Activated CD4-positive, alpha-beta memory T cell treated with anti-CD3 and anti-CD28 coated beads, Interleukin-2, amount 10 ng/mL, durations not matched to agents 7 days and 5 days (primary cell): ENCODE measurements around the gene BRME1. TPM values are rescaled to one million over a fixed set of nuclear protein-coding genes. Genes with fewer than 3 reads are reported as not detected.
"Not testable (repeated sequence)": the region's sequence is repeated elsewhere in the genome, so short reads cannot be mapped to it uniquely, and the experiment has no call there.

Source experiments
- CTCF ChIA-PET: fragments of 350-600 bp; sonication (Branson Sonifier 250); formaldehyde crosslinking; loops from one replicate; lab custom pipeline; 2021; ENCODE audit warnings: antibody characterized with exemption, inconsistent platforms; lab: Charles Lee
- POLR2A ChIA-PET: fragments of 350-600 bp; sonication (Branson Sonifier 250); formaldehyde crosslinking; loops from one replicate; lab custom pipeline; 2021; ENCODE audit warnings: antibody characterized with exemption; lab: Charles Lee
- DNase-seq: peaks from one replicate; pipeline ENCODE4 v3.0.0-alpha.2; 2020
- H3K27ac Mint-ChIP-seq: one replicate; pipeline ENCODE4 v1.8.0; 2021; ENCODE audit warnings: mild to moderate bottlenecking, mixed read lengths
- H3K27me3 Mint-ChIP-seq: one replicate; pipeline ENCODE4 v1.8.0; 2021; ENCODE audit warnings: mixed read lengths
- H3K36me3 Mint-ChIP-seq: one replicate; pipeline ENCODE4 v1.8.0; 2021; ENCODE audit warnings: low read depth, mixed read lengths
- H3K4me1 Mint-ChIP-seq: one replicate; pipeline ENCODE4 v1.8.0; 2021; ENCODE audit warnings: mixed read lengths
- H3K4me3 Mint-ChIP-seq: one replicate; pipeline ENCODE4 v1.8.0; 2021; ENCODE audit warnings: mild to moderate bottlenecking, mixed read lengths
- H3K9me3 Mint-ChIP-seq: one replicate; pipeline ENCODE4 v1.8.0; 2021; ENCODE audit warnings: mixed read lengths
- total RNA-seq, 2 experiments: library from RNA; stranded (reverse); gene quantifications; one replicate each; pipeline ENCODE4 v1.2.3, GENCODE V29; 2021

BRME1 gene
- total RNA-seq, 2 experiments from 2014 or later = 3.8 to 4.4 TPM

DNA sequence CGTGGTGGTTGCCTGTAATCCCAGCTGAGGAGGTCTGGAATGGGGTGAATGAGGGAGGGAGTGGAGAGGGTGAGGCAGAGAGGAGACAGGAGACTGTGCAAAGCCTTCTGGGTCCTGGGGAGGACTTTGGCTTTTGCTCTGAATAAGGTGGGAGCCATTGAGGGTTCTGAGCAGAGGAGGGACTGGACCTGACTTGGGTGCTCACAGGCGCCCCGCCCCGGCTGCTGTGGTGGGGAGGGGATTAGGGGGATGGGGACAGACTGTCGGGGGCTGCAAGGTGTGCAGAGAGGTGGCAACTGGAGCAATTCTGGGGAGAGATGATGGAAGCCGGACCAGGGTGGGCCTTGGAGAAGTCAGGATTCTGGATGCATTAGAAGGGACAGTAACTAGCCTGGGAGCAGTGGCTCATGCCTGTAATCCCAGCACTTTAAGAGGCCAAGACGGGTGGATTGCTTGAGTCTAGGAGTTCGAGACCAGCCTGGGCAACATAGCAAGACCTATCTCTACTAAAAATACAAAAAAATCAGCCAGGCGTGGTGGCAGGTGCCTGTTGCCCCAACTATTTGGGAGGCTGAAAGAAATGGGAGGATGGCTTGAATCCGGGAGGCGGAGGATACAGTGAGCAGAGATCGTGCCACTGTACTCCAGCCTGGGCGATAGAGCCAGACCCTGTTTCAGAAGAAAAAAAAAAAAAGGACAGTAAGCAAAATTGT, 45.1 kb downstream of the BRME1 start:
- Mint-ChIP-seq H3K36me3 (no peaks in the 10 kb centered on the region), H3K27me3 (peaks cover 18% of the 10 kb centered on the region), H3K27ac (peak overlapping the region; percentile 89), H3K9me3 (no peaks in the 10 kb centered on the region), H3K4me3 (peak overlapping the region; percentile 89), H3K4me1 (peaks cover 43% of the 10 kb centered on the region)
- no peak for DNase-seq
- ChIA-PET POLR2A (interaction anchor here (0.5 to 5.4 kb wide), 12 partner anchors 8 to 284 kb away, joined by 3 to 66 read pairs (median 11); partner anchors contain the start of genes C19orf53 and ZSWIM4), CTCF (interaction anchor here (1.1 to 6.1 kb wide), 17 partner anchors 8 to 271 kb away, joined by 3 to 190 read pairs (median 11); partner anchors contain the start of gene ZSWIM4)

DNA sequence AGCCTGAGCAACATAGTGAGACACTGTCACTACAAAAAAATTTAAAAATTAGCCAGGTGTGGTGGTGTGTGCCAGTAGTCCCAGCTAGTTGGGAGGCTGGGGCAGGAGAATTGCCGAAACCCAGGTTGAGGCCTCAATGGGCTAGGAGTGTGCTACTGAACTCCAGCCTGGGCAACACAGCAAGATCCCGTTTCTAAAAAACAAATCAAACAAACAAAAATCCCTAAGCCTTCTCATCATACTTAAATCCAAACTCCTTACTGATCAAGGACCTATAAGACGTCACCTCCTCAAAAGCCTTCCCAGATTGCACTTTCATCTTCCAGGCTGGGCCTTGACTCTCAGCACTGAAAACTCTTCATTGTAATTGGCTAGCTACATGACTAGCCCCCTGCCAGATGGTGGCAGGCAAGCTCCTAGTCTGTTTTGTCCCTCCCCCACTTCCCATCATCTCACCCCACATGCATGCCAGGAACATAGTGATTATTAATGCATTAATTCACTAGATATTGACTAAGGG, 46.5 kb downstream of the BRME1 start:
- Mint-ChIP-seq H3K4me3 (no peak overlapping the region), H3K9me3 (no peaks in the 10 kb centered on the region), H3K27me3 (peaks cover 13% of the 10 kb centered on the region), H3K27ac (no peak overlapping the region), H3K36me3 (no peaks in the 10 kb centered on the region), H3K4me1 (peaks cover 43% of the 10 kb centered on the region)
- DNase-seq = no peak
- CTCF ChIA-PET = interaction anchor here (0.5 to 6.1 kb wide), 7 partner anchors 11 to 128 kb away, joined by 3 to 190 read pairs (median 3); no protein-coding TSS in a partner anchor
- POLR2A ChIA-PET = interaction anchor here (1.1 to 5.4 kb wide), 4 partner anchors 12 to 74 kb away, joined by 3 to 66 read pairs (median 6); no protein-coding TSS in a partner anchor

DNA sequence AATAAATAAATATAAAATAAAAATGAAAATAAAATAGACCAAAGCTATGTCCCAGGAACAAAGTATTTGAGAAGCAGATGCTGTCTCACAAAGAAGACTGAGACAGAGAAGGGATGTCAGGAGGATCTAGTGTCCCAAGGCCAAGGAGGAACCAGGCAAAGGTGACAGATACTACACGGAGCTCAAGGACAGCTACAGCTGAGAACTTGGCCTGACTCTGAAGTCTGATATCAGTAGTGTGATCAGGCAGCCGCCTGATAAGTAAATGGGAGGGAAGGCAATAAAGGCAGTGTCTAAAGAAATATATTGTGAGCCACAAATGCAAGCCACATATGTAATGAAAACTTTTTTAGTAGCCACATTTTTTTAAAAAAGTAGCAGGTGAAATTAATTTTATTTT, 49.4 kb downstream of the BRME1 start:
- ChIA-PET CTCF (no interaction called here), POLR2A (interaction anchor here (1.6 kb wide), 1 partner anchor 20 kb away, joined by 3 read pairs; no protein-coding TSS in a partner anchor)
- H3K4me1 Mint-ChIP-seq = peaks cover 22% of the 10 kb centered on the region
- H3K27ac Mint-ChIP-seq = no peak overlapping the region
- no peaks in the 10 kb centered on the region for H3K36me3 Mint-ChIP-seq
- H3K9me3 Mint-ChIP-seq = no peaks in the 10 kb centered on the region
- H3K27me3 Mint-ChIP-seq = peaks cover 1% of the 10 kb centered on the region
- H3K4me3 Mint-ChIP-seq = no peak overlapping the region
- DNase-seq = no peak

DNA sequence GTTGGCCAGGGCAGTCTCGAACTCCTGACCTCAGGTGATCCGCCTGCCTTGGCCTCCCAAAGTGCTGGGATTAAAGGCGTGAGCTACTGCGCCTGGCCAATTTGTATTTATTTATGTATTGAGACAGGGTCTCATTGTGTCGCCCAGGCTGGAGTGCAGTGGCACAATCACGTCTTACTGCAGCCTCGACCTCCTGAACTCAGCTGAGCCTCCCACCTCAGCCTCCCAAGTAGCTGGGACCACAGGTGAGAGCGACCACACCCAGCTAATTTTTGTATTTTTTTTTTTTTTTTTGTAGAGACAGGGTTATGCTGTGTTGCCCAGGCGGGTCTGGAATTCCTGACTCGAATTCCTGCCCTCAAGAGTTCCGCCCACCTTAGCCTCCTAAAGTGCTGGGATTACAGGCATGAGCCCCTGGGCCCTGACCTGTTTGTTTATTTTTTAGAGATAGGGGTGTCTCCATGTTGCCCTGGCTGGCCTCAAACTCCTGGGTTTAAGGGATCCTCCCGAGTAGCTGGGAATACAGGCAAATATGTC, 53.7 kb downstream of the BRME1 start:
- H3K27ac Mint-ChIP-seq, H3K36me3 Mint-ChIP-seq, H3K27me3 Mint-ChIP-seq, H3K9me3 Mint-ChIP-seq, H3K4me3 Mint-ChIP-seq, DNase-seq: not testable (repeated sequence)
- ChIA-PET POLR2A (interaction anchor here (0.8 to 2.8 kb wide), 4 partner anchors 10 to 104 kb away, joined by 4 to 12 read pairs (median 6); a partner anchor contains a TSS), CTCF (interaction anchor here (0.7 to 3.4 kb wide), 5 partner anchors 10 to 261 kb away, joined by 3 to 21 read pairs (median 3); partner anchors contain the start of gene C19orf53)
- H3K4me1 Mint-ChIP-seq = peaks cover 27% of the 10 kb centered on the region

DNA sequence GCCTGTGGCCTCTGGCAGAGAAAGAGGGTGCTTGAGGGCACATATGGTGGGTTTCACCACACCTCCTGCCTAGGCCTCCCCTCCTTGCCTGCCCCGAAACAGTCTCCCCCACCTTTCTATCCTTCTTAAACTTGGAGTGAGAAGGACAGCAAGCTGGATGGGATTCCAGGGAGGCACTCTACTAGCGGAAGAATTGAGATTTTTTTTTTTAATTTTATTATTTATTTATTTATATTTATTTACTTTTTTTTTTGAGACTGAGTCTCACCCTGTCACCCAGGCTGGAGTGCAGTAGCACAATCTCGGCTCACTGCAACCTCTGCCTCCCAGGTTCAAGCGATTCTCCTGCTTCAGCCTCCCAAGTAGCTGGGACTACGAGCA, 54.2 kb downstream of the BRME1 start:
- H3K4me1 Mint-ChIP-seq = peaks cover 30% of the 10 kb centered on the region
- H3K27ac Mint-ChIP-seq, H3K4me3 Mint-ChIP-seq, H3K9me3 Mint-ChIP-seq, H3K27me3 Mint-ChIP-seq, H3K36me3 Mint-ChIP-seq, DNase-seq: not testable (repeated sequence)
- ChIA-PET CTCF (interaction anchor here (0.7 to 3.4 kb wide), 4 partner anchors 10 to 262 kb away, joined by 3 to 21 read pairs (median 3); partner anchors contain the start of gene C19orf53), POLR2A (interaction anchor here (0.9 to 2.8 kb wide), 4 partner anchors 10 to 104 kb away, joined by 4 to 12 read pairs (median 6); a partner anchor contains a TSS)

DNA sequence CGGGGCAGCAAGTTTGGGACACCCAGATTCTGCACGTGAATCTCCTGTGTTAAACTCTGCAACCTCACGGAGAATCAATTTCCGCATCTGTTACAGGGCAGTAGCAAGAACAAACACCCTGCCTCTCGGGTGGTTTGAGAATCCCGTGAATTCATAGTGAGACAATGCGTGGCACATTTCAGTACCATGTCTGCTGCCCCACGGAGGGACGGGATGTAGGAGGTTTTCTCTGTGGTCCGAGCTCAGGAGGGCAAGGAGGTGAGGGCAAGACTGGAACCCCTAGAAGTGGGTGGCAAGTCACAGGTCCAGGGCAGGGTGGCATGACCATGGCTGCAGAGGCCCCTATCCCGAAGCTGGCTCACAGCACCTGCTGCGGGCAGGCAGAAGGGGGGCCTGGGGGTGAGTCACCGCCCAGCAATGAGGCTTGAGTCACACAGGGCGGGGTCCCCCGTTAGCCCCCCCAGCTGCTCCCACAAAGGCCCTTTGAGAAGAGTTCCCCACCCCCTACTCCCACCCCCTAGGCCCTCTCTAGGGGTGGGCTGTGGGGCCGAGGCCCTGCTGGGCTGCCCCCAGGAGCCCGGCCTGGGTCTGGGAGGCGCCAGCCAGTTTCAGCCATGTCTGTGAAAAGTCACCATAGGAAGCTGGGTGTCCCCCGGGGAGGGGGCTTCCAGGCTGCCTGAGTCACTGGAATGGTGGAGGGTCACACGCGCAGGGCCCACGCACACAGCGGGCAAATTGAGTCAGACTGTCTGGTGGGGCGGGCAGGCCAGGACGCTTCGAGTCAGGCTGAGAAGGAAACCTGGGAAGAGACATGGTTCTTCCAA, 54.8 kb downstream of the BRME1 start:
- ChIA-PET POLR2A (interaction anchor here (0.7 to 2.5 kb wide), 5 partner anchors 10 to 63 kb away, joined by 3 to 9 read pairs (median 5); no protein-coding TSS in a partner anchor), CTCF (interaction anchor here (0.9 to 3.4 kb wide), 2 partner anchors 11 to 76 kb away, joined by 3 to 21 read pairs; partner anchors contain the start of gene C19orf53)
- H3K36me3 Mint-ChIP-seq = no peaks in the 10 kb centered on the region
- no peaks in the 10 kb centered on the region for H3K27me3 Mint-ChIP-seq
- DNase-seq = peak; percentile 48
- H3K4me1 Mint-ChIP-seq = peaks cover 36% of the 10 kb centered on the region
- no peaks in the 10 kb centered on the region for H3K9me3 Mint-ChIP-seq
- H3K27ac Mint-ChIP-seq = peak overlapping the region; percentile 74
- peak overlapping the region; percentile 68 for H3K4me3 Mint-ChIP-seq

DNA sequence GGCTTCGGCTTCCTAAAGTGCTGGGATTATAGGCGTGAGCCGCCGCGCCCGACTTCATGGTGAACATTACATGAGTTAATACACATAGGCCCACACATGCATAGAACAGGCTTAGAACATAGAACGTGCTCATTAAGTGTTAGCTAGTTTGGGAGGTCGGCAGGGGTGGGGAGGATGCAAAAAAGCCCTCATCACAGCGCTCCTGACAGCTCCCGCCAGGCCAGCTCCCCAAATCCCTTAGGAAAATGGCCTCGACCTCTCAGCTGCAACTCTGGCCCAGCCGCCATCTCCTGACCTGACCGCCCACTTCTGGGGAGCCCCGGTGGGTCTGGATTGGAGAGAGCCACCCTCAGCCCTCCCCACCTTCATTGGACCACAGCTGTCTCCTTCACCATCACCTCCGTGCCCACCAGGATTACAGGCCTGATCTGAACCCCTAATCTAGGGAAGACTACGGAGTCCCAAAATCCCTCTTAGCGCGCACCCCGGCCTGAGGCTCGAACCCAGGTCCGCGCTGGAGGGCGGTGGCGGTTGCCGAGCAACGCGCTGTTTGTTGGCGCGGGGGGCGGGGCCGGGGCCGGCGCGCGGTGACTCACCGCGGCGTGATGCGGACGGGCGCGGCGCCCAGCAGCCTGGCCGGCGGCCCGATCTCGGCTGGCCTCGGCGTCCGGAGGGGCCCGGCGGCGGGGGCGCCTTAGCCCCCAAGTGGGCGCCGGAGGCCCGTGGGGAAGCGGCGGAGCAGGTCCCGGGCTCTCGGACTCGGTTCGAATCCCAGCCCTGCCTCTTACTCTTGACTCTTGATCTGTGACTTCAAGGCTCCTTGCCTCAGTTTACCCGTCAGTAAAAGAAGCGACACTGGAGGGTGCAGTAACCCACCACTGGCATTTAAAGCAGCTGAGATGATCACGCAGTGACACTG, 55.7 kb downstream of the BRME1 start:
- POLR2A ChIA-PET = interaction anchor here (0.7 to 2.5 kb wide), 8 partner anchors 10 to 76 kb away, joined by 3 to 13 read pairs (median 6); partner anchors contain the start of genes C19orf53 and ZSWIM4
- no peaks in the 10 kb centered on the region for H3K9me3 Mint-ChIP-seq

DNA sequence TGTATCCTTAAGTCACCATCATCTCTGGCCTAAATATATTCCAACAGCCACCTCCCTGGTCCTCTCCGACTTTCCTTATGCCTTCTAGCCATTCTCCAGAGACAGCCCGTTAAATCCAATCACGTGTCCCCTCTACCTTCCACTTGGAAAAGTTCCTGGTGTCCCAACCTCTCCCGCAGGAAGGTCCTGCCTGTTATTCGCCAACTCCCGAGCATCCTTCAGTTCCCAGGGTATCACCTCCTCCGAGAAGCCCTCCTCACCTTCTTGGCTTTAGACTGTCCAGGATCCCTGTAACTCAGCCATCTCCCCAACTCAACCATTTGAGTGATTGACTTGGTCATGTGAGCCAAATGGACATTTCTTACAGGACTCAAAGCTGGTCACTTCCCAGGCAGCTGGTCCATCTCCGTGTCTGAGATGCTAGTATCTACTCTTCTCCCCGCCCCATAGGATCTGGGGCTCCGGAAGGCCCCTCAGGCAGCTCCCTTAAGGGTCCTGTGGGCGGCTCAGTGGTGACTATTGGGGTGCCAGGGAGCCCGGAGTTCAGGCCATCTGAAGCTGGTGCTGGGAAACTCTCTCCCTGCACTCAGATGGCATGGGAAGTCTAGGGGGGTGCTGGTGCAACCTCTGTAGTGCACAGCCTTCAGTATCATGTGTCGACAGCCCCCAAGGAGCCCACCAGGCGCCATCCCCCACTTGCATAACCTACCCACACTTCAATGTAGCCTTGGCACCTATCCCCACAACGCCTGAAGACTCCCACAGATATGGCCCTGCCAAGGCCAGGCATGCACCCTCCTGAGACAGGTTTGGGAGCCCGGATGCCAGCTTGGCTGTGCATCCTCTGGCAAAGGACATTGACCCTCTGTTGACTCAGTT, 56.9 kb downstream of the BRME1 start:
- H3K4me1 Mint-ChIP-seq = peaks cover 51% of the 10 kb centered on the region
- H3K36me3 Mint-ChIP-seq = no peaks in the 10 kb centered on the region
- H3K27ac Mint-ChIP-seq = no peak overlapping the region
- DNase-seq = no peak
- ChIA-PET CTCF (interaction anchor here (1.3 to 1.7 kb wide), 2 partner anchors 13 to 61 kb away, joined by 3 to 7 read pairs; no protein-coding TSS in a partner anchor), POLR2A (interaction anchor here (0.6 to 3.3 kb wide), 7 partner anchors 10 to 117 kb away, joined by 3 to 73 read pairs (median 6); partner anchors contain the start of genes C19orf53 and ZSWIM4)
- H3K27me3 Mint-ChIP-seq = no peaks in the 10 kb centered on the region
- peak overlapping the region; percentile 16 for H3K4me3 Mint-ChIP-seq
- no peaks in the 10 kb centered on the region for H3K9me3 Mint-ChIP-seq

More for the DNA sequence above, 55.7 kb downstream of the BRME1 start:
- DNase-seq = peak; percentile 78
- H3K4me1 Mint-ChIP-seq = peaks cover 40% of the 10 kb centered on the region
- peak overlapping the region; percentile 68 for H3K4me3 Mint-ChIP-seq
- H3K27me3 Mint-ChIP-seq = no peaks in the 10 kb centered on the region
- peak overlapping the region; percentile 74 for H3K27ac Mint-ChIP-seq
- H3K36me3 Mint-ChIP-seq = no peaks in the 10 kb centered on the region
- CTCF ChIA-PET = interaction anchor here (1.3 to 1.7 kb wide), 2 partner anchors 12 to 62 kb away, joined by 3 to 7 read pairs; no protein-coding TSS in a partner anchor

DNA sequence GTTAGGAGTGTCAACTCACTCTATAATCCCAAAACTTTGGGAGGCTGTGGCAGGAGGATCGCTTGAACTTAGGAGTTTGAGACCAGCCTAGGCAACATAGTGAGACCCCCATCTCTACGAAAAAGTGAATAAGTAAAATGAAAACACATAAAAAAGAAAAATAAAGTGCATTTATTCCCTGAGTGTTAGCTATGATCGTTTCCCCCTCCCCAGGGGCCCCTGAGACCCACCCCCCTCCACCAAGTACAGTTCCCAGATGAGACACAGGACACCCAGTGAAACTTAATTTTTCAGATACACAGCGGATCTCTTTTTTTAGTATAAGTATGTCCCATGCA, 57.6 kb downstream of the BRME1 start:
- H3K4me1 Mint-ChIP-seq = peaks cover 57% of the 10 kb centered on the region
- CTCF ChIA-PET = interaction anchor here (0.6 to 2.5 kb wide), 4 partner anchors 9 to 13 kb away, joined by 3 to 22 read pairs (median 12); no protein-coding TSS in a partner anchor
- POLR2A ChIA-PET = interaction anchor here (0.6 to 3.3 kb wide), 9 partner anchors 9 to 117 kb away, joined by 3 to 73 read pairs (median 17); partner anchors contain the start of genes C19orf53 and ZSWIM4
- no peaks in the 10 kb centered on the region for H3K36me3 Mint-ChIP-seq
- H3K27ac Mint-ChIP-seq = no peak overlapping the region
- no peaks in the 10 kb centered on the region for H3K9me3 Mint-ChIP-seq
- no peak overlapping the region for H3K4me3 Mint-ChIP-seq
- DNase-seq = no peak
- H3K27me3 Mint-ChIP-seq = no peaks in the 10 kb centered on the region
